Suprapubic skin (tissue), 3 donors: Measurements from ENCODE around the gene IQGAP2.

Source experiments
- POLR2A ChIP-seq, 2 donors: fragments of 450-650 bp; IDR thresholded peaks; one replicate each; pipeline ENCODE4 v1.6.1; 2017; ENCODE audit warnings: antibody characterized with exemption in 2 of 2, mild to moderate bottlenecking in 2 of 2, moderate library complexity in 2 of 2
- TF ChIP-seq, protein P1 (sequence below), 2 donors: fragments of 200-600 bp in 1 of 2; fragments of 450-650 bp in 1 of 2; sonication (generic) in 1 of 2; IDR thresholded peaks; one replicate each; pipeline ENCODE4 v1.5.1; 2016 to 2019; ENCODE audit warnings: antibody characterized with exemption in 2 of 2, mild to moderate bottlenecking in 1 of 2, moderate library complexity in 1 of 2

DNA sequence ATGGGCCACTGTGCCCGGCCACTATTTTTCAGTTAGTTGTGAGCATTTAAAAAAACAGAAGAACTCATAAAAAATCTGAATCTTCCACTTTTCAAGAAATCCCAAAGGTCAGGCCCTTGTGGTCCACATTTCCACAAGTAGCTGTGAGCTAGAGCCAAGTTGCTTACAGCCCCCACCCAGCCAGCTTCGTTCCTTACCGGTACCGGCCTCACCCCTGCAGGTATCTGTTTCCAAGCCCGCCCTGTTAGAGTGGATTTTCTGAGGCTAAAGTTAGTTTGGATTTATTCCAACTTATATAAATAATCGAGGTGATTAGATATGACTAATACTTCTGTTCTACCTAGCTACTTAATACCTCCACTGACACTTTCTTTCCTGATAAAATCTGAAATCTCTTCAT, 139.2 kb downstream of the IQGAP2 start:
- TF ChIP-seq, protein P1, sequence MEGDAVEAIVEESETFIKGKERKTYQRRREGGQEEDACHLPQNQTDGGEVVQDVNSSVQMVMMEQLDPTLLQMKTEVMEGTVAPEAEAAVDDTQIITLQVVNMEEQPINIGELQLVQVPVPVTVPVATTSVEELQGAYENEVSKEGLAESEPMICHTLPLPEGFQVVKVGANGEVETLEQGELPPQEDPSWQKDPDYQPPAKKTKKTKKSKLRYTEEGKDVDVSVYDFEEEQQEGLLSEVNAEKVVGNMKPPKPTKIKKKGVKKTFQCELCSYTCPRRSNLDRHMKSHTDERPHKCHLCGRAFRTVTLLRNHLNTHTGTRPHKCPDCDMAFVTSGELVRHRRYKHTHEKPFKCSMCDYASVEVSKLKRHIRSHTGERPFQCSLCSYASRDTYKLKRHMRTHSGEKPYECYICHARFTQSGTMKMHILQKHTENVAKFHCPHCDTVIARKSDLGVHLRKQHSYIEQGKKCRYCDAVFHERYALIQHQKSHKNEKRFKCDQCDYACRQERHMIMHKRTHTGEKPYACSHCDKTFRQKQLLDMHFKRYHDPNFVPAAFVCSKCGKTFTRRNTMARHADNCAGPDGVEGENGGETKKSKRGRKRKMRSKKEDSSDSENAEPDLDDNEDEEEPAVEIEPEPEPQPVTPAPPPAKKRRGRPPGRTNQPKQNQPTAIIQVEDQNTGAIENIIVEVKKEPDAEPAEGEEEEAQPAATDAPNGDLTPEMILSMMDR (IDR thresholded peaks at IDR 0.05): no peak
- TF ChIP-seq POLR2A (IDR thresholded peaks at IDR 0.05): no peak
